CD8-positive, alpha-beta memory T cell (primary cell): ENCODE results near the gene RERE. TPM values are rescaled to one million over a fixed set of nuclear protein-coding genes. Genes with fewer than 3 reads are reported as not detected.

ENCODE experiments used
- CTCF ChIA-PET: fragments of 350-600 bp; sonication (Branson Sonifier 250); formaldehyde crosslinking; loops from one replicate; lab custom pipeline; 2021; ENCODE audit warnings: antibody characterized with exemption; lab: Charles Lee
- POLR2A ChIA-PET: fragments of 350-600 bp; sonication (Branson Sonifier 250); formaldehyde crosslinking; loops from one replicate; lab custom pipeline; 2021; ENCODE audit warnings: antibody characterized with exemption; lab: Charles Lee
- DNase-seq, 5 donors: peaks; one replicate each; pipeline versions ENCODE4 v3.0.0 to v3.0.0-alpha.2; 2020 to 2022; ENCODE audit warnings: mixed read lengths in 1 of 5
- H3K27ac ChIP-seq: one replicate; pipeline ENCODE4 v1.7.0; 2013; ENCODE audit warnings: low read depth, mild to moderate bottlenecking, low read length, moderate library complexity
- H3K27me3 ChIP-seq: 2 replicates; pipeline ENCODE4 v1.7.0; 2013; ENCODE audit warnings: low read length, mild to moderate bottlenecking; ENCODE audit not compliant: insufficient read depth, poor library complexity, severe bottlenecking
- H3K36me3 ChIP-seq: 2 replicates; pipeline ENCODE4 v1.7.0; 2013; ENCODE audit warnings: mild to moderate bottlenecking, low read length, moderate library complexity; ENCODE audit not compliant: insufficient read depth
- H3K4me1 ChIP-seq: 2 replicates; pipeline ENCODE4 v1.7.0; 2013; ENCODE audit warnings: mild to moderate bottlenecking, low read length, moderate library complexity; ENCODE audit not compliant: insufficient read depth
- H3K4me3 ChIP-seq: 2 replicates; pipeline ENCODE4 v1.7.0; 2013; ENCODE audit warnings: mild to moderate bottlenecking, low read length
- H3K9me3 ChIP-seq: 2 replicates; pipeline ENCODE4 v1.7.0; 2013; ENCODE audit warnings: mild to moderate bottlenecking, low read length
- H3K27ac Mint-ChIP-seq, 8 donors: one replicate each; pipeline ENCODE4 v1.8.0; 2020 to 2021; ENCODE audit warnings: mixed read lengths in 8 of 8, mild to moderate bottlenecking in 6 of 8, inconsistent platforms in 3 of 8, moderate library complexity in 3 of 8
- H3K27me3 Mint-ChIP-seq, 2 donors: one replicate each; pipeline ENCODE4 v1.8.0; 2020 to 2021; ENCODE audit warnings: mixed read lengths in 2 of 2, mild to moderate bottlenecking in 1 of 2, moderate library complexity in 1 of 2
- H3K36me3 Mint-ChIP-seq, 3 donors: one replicate each; pipeline ENCODE4 v1.8.0; 2020 to 2021; ENCODE audit warnings: mixed read lengths in 3 of 3, inconsistent platforms in 1 of 3, mild to moderate bottlenecking in 1 of 3
- H3K4me1 Mint-ChIP-seq, 3 donors: one replicate each; pipeline ENCODE4 v1.8.0; 2020 to 2021; ENCODE audit warnings: mixed read lengths in 3 of 3, inconsistent platforms in 1 of 3, mild to moderate bottlenecking in 1 of 3
- H3K4me3 Mint-ChIP-seq, 7 donors: one replicate each; pipeline ENCODE4 v1.8.0; 2020 to 2021; ENCODE audit warnings: mixed read lengths in 7 of 7, mild to moderate bottlenecking in 6 of 7, moderate library complexity in 4 of 7, inconsistent platforms in 2 of 7
- H3K9me3 Mint-ChIP-seq, 5 donors: one replicate each; pipeline ENCODE4 v1.8.0; 2020 to 2022; ENCODE audit warnings: mixed read lengths in 5 of 5, mild to moderate bottlenecking in 3 of 5, moderate library complexity in 2 of 5, inconsistent platforms in 1 of 5
- polyA plus RNA-seq: library from polyadenylated mRNA; unstranded; fragments of 300-500 nt; fragmentation: Illumina TruSeq; gene quantifications from one replicate; pipeline ENCODE4 v1.2.3, GENCODE V29; 2021
- total RNA-seq, 2 experiments: library from RNA; stranded (reverse); gene quantifications; one replicate each; pipeline ENCODE4 v1.2.3, GENCODE V29; 2021

Gene RERE
- total and polyA plus RNA-seq, 3 experiments from 2014 or later, result 10.9 to 39.2 (median 37.9) TPM

- CTCF ChIA-PET, result no interaction called here
- Histone ChIP-seq H3K27ac (no peak overlapping the region), H3K27me3 (no peaks in the 10 kb centered on the region), H3K9me3 (no peaks in the 10 kb centered on the region), H3K4me3 (no peak overlapping the region), H3K4me1 (no peaks in the 10 kb centered on the region), H3K36me3 (no peaks in the 10 kb centered on the region)
- no peaks in the 10 kb centered on the region for H3K4me1 Mint-ChIP-seq
- H3K27ac Mint-ChIP-seq, result no peak overlapping the region
- no peaks in the 10 kb centered on the region for H3K27me3 Mint-ChIP-seq
- H3K36me3 Mint-ChIP-seq, result peaks cover 0 to 4% (median 3%) of the 10 kb centered on the region in 3 donors
- H3K9me3 Mint-ChIP-seq, result peaks cover 0 to 3% (median 0%) of the 10 kb centered on the region in 5 donors
- POLR2A ChIA-PET, result no interaction called here
- no peak overlapping the region for H3K4me3 Mint-ChIP-seq
- DNase-seq, result no peak
Measured at GRCh38 chr1:8335246-8335645, 482.2 kb downstream of the RERE start.

- Histone ChIP-seq H3K4me3 (no peak overlapping the region), H3K27me3 (no peaks in the 10 kb centered on the region), H3K9me3 (no peaks in the 10 kb centered on the region), H3K4me1 (no peaks in the 10 kb centered on the region), H3K36me3 (no peaks in the 10 kb centered on the region), H3K27ac (no peak overlapping the region)
- Mint-ChIP-seq H3K4me3 (no peak overlapping the region), H3K27ac (no peak overlapping the region), H3K36me3 (peaks cover 0 to 4% (median 3%) of the 10 kb centered on the region in 3 donors), H3K9me3 (peaks cover 0 to 3% (median 0%) of the 10 kb centered on the region in 5 donors), H3K27me3 (no peaks in the 10 kb centered on the region), H3K4me1 (no peaks in the 10 kb centered on the region)
- ChIA-PET CTCF (no interaction called here), POLR2A (interaction anchor here (0.5 kb wide), 1 partner anchor 10 kb away, joined by 3 read pairs; no protein-coding TSS in a partner anchor)
- no peak for DNase-seq
Measured at GRCh38 chr1:8334106-8334851, 483.2 kb downstream of the RERE start.

- DNase-seq, result no peak
- Mint-ChIP-seq H3K4me3 (no peak overlapping the region), H3K36me3 (peaks cover 0 to 4% (median 3%) of the 10 kb centered on the region in 3 donors), H3K27ac (no peak overlapping the region), H3K9me3 (peaks cover 0 to 3% (median 0%) of the 10 kb centered on the region in 5 donors), H3K27me3 (no peaks in the 10 kb centered on the region), H3K4me1 (no peaks in the 10 kb centered on the region)
- ChIA-PET POLR2A (no interaction called here), CTCF (no interaction called here)
- Histone ChIP-seq H3K4me1 (no peaks in the 10 kb centered on the region), H3K4me3 (no peak overlapping the region), H3K36me3 (no peaks in the 10 kb centered on the region), H3K9me3 (no peaks in the 10 kb centered on the region), H3K27me3 (no peaks in the 10 kb centered on the region), H3K27ac (no peak overlapping the region)
Measured at GRCh38 chr1:8333246-8333987, 484.0 kb downstream of the RERE start.

- Mint-ChIP-seq H3K9me3 (peaks cover 0 to 3% (median 0%) of the 10 kb centered on the region in 5 donors), H3K27ac (no peak overlapping the region), H3K4me1 (no peaks in the 10 kb centered on the region), H3K4me3 (no peak overlapping the region), H3K36me3 (peaks cover 0 to 4% (median 3%) of the 10 kb centered on the region in 3 donors), H3K27me3 (no peaks in the 10 kb centered on the region)
- Histone ChIP-seq H3K27ac (no peak overlapping the region), H3K36me3 (no peaks in the 10 kb centered on the region), H3K9me3 (no peaks in the 10 kb centered on the region), H3K4me3 (no peak overlapping the region), H3K27me3 (no peaks in the 10 kb centered on the region), H3K4me1 (no peaks in the 10 kb centered on the region)
- no peak for DNase-seq
- ChIA-PET POLR2A (no interaction called here), CTCF (no interaction called here)
Measured at GRCh38 chr1:8332806-8333205, 484.6 kb downstream of the RERE start.

DNA sequence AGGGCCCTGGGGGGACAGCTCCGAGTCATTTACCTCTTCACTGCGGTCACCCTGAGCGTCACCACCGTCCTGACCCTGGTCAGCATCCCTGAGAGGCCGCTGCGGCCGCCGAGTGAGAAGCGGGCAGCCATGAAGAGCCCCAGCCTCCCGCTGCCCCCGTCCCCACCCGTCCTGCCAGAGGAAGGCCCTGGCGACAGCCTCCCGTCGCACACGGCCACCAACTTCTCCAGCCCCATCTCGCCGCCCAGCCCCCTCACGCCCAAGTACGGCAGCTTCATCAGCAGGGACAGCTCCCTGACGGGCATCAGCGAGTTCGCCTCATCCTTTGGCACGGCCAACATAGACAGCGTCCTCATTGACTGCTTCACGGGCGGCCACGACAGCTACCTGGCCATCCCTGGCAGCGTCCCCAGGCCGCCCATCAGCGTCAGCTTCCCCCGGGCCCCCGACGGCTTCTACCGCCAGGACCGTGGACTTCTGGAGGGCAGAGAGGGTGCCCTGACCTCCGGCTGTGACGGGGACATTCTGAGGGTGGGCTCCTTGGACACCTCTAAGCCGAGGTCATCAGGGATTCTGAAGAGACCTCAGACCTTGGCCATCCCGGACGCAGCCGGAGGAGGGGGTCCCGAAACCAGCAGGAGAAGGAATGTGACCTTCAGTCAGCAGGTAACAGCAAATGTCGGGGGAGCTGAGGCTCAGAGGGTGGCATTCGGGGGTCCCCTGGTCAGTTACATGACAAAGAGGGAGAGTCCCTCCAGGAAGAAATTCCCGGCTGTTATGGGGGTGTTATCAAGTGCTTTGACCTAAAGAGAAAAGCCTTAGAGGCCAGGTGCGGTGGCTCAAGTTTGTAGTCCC lies 486.9 kb downstream of the RERE start:
- Histone ChIP-seq H3K27ac (no peak overlapping the region), H3K4me3 (no peak overlapping the region), H3K4me1 (no peaks in the 10 kb centered on the region), H3K27me3 (no peaks in the 10 kb centered on the region), H3K36me3 (no peaks in the 10 kb centered on the region), H3K9me3 (no peaks in the 10 kb centered on the region)
- Mint-ChIP-seq H3K4me3 (no peak overlapping the region), H3K27ac (no peak overlapping the region), H3K9me3 (no peaks in the 10 kb centered on the region), H3K36me3 (peaks cover 0 to 7% (median 0%) of the 10 kb centered on the region in 3 donors), H3K4me1 (no peaks in the 10 kb centered on the region), H3K27me3 (no peaks in the 10 kb centered on the region)
- ChIA-PET CTCF (no interaction called here), POLR2A (no interaction called here)
- no peak for DNase-seq

- POLR2A ChIA-PET, result no interaction called here
- no peak overlapping the region for H3K27ac Mint-ChIP-seq
- H3K4me1 Mint-ChIP-seq, result no peaks in the 10 kb centered on the region
Measured at GRCh38 chr1:8329858-8330257, 487.6 kb downstream of the RERE start.

DNA sequence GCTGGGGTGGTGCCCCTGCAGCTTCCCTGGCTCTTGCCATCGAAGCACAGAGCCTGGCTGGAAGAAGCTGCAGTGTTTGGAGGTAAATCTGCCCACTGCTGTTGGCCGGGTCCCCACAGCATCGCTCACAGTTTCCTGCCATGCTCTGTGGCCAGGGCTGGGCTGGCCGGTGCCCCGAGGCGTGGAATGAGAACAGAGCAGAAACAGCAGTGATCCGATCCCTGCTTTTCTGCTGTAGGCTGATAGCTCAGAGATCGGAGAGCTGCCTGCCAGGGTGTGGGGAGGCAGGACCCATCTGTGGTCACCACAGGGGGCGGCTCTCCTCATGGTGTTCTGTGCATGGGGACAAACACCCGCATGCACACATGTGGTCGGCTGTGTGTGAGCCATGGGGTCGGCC lies 488.0 kb downstream of the RERE start:
- ChIA-PET POLR2A (no interaction called here), CTCF (no interaction called here)
- Mint-ChIP-seq H3K4me3 (peak overlapping the region in 1 of 7 donors; percentile 3), H3K36me3 (peaks cover 0 to 7% (median 0%) of the 10 kb centered on the region in 3 donors), H3K9me3 (no peaks in the 10 kb centered on the region), H3K27ac (no peak overlapping the region), H3K4me1 (no peaks in the 10 kb centered on the region), H3K27me3 (no peaks in the 10 kb centered on the region)
- Histone ChIP-seq H3K9me3 (no peaks in the 10 kb centered on the region), H3K4me1 (no peaks in the 10 kb centered on the region), H3K4me3 (no peak overlapping the region), H3K27ac (no peak overlapping the region), H3K36me3 (no peaks in the 10 kb centered on the region), H3K27me3 (no peaks in the 10 kb centered on the region)
- DNase-seq, result no peak

More at GRCh38 chr1:8329858-8330257, 487.6 kb downstream of the RERE start:
- H3K9me3 ChIP-seq, result no peaks in the 10 kb centered on the region
- H3K4me1 ChIP-seq, result no peaks in the 10 kb centered on the region
- no peaks in the 10 kb centered on the region for H3K36me3 ChIP-seq
- H3K27me3 ChIP-seq, result no peaks in the 10 kb centered on the region
- Mint-ChIP-seq H3K9me3 (no peaks in the 10 kb centered on the region), H3K4me3 (no peak overlapping the region), H3K27me3 (no peaks in the 10 kb centered on the region), H3K36me3 (peaks cover 0 to 7% (median 0%) of the 10 kb centered on the region in 3 donors)
- H3K27ac ChIP-seq, result no peak overlapping the region
- CTCF ChIA-PET, result no interaction called here
- no peak for DNase-seq
- H3K4me3 ChIP-seq, result no peak overlapping the region
